Testis (tissue), 3 donors: ENCODE data around the gene LAMTOR3. TPM values are rescaled to one million over a fixed set of nuclear protein-coding genes. Genes with fewer than 3 reads are reported as not detected.
A peak's percentile ranks its signal among the peaks of the same experiment; 100 is the strongest.

Experiments
- DNase-seq: peaks from one replicate; pipeline ENCODE4 v3.0.0-alpha.2; 2019
- H3K27ac ChIP-seq, 2 donors: fragments of 200-600 bp; sonication (generic); one replicate each; pipeline ENCODE4 v1.5.1; 2019
- H3K27me3 ChIP-seq: fragments of 200-600 bp; sonication (generic); one replicate; pipeline ENCODE4 v1.5.1; 2019
- H3K36me3 ChIP-seq: fragments of 200-600 bp; sonication (generic); one replicate; pipeline ENCODE4 v1.5.1; 2017; ENCODE audit warnings: low read depth; ENCODE audit errors: missing control alignments
- H3K4me1 ChIP-seq: fragments of 200-600 bp; sonication (generic); one replicate; pipeline ENCODE4 v1.5.1; 2019
- H3K4me3 ChIP-seq, 2 donors: fragments of 200-600 bp; sonication (generic); one replicate each; pipeline ENCODE4 v1.5.1; 2017 to 2019
- H3K9me3 ChIP-seq: fragments of 200-600 bp; sonication (generic); one replicate; pipeline ENCODE4 v1.5.1; 2017
- POLR2A ChIP-seq: fragments of 450-650 bp; IDR thresholded peaks from one replicate; pipeline ENCODE4 v1.6.1; 2017; ENCODE audit warnings: antibody characterized with exemption, mild to moderate bottlenecking, moderate library complexity
- WGBS, 2 donors: methylation state at CpG; one replicate each; pipeline ENCODE4 v1.1.5; 2018; 5-methylcytosine and 5-hydroxymethylcytosine counted together
- intact Hi-C: fragments of 100-400 bp; cut with DNase I; formaldehyde crosslinking; loops from one replicate; pipeline ENCODE4 v1.15.1; 2023; ENCODE audit warnings: low total_unique reads
- polyA plus RNA-seq: library from polyadenylated mRNA; stranded (reverse); fragments of 350-450 nt; fragmentation: Illumina TruSeq; extraction: RNeasy Lipid Tissue Mini Kit (QIAGEN cat#74804); gene quantifications from one replicate; pipeline ENCODE4 v1.2.3, GENCODE V29; 2014; ENCODE audit warnings: low read depth, low replicate concordance; ENCODE audit not compliant: insufficient read depth
- total RNA-seq, 2 donors: library from RNA; depleted of rRNA; stranded (reverse); fragments of >200 nt; gene quantifications; one replicate each; pipeline ENCODE4 v1.2.3, GENCODE V29; 2016
- TF ChIP-seq, protein P1 (sequence below), 3 experiments: fragments of 450-650 bp in 2 of 3; fragments of 200-600 bp in 1 of 3; sonication (generic) in 1 of 3; IDR thresholded peaks; one replicate each; pipeline ENCODE4 v1.5.1; 2016 to 2019; ENCODE audit warnings: antibody characterized with exemption in 3 of 3, mild to moderate bottlenecking in 2 of 3, moderate library complexity in 1 of 3

LAMTOR3 gene
- total and polyA plus RNA-seq, 3 donors from 2014 or later: 42.0 to 51.7 (median 50.2) TPM

DNA sequence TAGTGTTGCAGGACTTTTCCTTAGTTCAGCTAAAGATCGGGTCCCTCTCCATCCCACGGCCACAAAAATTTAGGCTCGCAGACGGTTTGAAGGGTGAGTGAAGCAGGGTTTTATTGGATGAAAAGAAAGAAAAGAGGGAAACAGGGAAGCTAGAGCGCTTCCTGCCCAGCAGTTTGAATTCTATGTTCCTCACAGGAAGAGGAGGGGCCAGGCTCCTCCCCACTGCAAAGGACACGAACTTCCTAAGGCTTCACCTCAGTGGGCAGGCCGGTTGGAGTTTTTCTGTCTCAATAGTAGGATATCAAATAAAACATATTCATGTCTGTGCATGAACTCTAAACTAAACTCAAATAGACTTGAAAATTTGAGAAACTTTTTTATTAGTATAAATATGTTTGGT lies 50.2 kb downstream of the LAMTOR3 start:
- Histone ChIP-seq H3K27ac (no peak overlapping the region), H3K36me3 (no peaks in the 10 kb centered on the region), H3K9me3 (no peaks in the 10 kb centered on the region), H3K4me1 (peaks cover 21% of the 10 kb centered on the region), H3K4me3 (no peak overlapping the region), H3K27me3 (no peaks in the 10 kb centered on the region)
- WGBS, 2 donors: 60 to 74% methylated on average over 7 of the region's 7 CpGs
- intact Hi-C loops: no loop called here
- TF ChIP-seq POLR2A: no peak
- TF ChIP-seq, protein P1, sequence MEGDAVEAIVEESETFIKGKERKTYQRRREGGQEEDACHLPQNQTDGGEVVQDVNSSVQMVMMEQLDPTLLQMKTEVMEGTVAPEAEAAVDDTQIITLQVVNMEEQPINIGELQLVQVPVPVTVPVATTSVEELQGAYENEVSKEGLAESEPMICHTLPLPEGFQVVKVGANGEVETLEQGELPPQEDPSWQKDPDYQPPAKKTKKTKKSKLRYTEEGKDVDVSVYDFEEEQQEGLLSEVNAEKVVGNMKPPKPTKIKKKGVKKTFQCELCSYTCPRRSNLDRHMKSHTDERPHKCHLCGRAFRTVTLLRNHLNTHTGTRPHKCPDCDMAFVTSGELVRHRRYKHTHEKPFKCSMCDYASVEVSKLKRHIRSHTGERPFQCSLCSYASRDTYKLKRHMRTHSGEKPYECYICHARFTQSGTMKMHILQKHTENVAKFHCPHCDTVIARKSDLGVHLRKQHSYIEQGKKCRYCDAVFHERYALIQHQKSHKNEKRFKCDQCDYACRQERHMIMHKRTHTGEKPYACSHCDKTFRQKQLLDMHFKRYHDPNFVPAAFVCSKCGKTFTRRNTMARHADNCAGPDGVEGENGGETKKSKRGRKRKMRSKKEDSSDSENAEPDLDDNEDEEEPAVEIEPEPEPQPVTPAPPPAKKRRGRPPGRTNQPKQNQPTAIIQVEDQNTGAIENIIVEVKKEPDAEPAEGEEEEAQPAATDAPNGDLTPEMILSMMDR (IDR thresholded peaks at IDR 0.05): no peak
- no peak for DNase-seq

DNA sequence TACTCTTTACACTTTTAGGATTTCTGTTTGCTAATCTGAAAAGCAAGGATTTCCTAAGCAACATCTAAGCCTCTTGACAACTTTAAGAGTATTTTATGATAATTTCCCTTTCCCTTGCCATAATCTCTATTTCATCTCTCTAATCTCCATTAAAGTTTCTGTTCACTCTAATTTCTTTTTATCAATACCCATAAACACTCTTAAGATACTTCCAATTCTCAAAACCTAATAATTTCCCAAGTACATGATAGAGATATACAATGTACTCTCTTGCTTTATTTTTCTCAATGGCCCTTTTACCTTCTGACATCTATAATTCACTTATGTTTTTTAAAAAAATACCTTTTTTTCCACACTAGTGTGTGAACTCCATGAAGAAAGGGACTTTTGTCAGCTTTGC lies 50.8 kb downstream of the LAMTOR3 start:
- intact Hi-C loops: no loop called here
- Histone ChIP-seq H3K27ac (peak overlapping the region in 1 of 2 donors; percentile 64), H3K27me3 (no peaks in the 10 kb centered on the region), H3K4me1 (peaks cover 21% of the 10 kb centered on the region), H3K9me3 (no peaks in the 10 kb centered on the region), H3K36me3 (no peaks in the 10 kb centered on the region), H3K4me3 (no peak overlapping the region)
- DNase-seq: no peak
- no peak for TF ChIP-seq POLR2A
- TF ChIP-seq, protein P1 (IDR thresholded peaks at IDR 0.05): no peak

DNA sequence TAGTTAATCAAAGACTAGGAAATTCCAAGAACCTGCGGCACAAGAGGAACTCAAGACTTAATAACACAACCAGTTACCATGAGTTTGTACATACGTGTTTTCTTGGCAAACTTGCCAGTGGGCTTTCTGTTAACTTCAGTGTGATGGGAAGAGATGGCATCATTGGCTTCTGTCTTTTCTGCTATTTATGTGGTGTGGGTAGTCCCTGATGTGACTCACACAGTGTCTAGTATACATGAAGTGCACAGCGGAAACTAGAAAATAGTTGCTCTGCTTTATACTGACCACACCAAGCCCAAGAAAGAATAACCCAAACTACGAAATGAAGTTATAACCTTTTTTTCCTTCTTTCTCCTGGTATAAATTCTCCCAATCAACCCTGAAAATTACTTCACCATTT lies 53.1 kb downstream of the LAMTOR3 start:
- Histone ChIP-seq H3K27me3 (no peaks in the 10 kb centered on the region), H3K9me3 (no peaks in the 10 kb centered on the region), H3K4me1 (peaks cover 21% of the 10 kb centered on the region), H3K27ac (no peak overlapping the region), H3K4me3 (no peak overlapping the region), H3K36me3 (no peaks in the 10 kb centered on the region)
- DNase-seq: no peak
- intact Hi-C loops: no loop called here
- no peak for TF ChIP-seq POLR2A
- TF ChIP-seq, protein P1 (IDR thresholded peaks at IDR 0.05): no peak
- 96 to 97% methylated on average over 4 of the region's 4 CpGs for WGBS, 2 donors

DNA sequence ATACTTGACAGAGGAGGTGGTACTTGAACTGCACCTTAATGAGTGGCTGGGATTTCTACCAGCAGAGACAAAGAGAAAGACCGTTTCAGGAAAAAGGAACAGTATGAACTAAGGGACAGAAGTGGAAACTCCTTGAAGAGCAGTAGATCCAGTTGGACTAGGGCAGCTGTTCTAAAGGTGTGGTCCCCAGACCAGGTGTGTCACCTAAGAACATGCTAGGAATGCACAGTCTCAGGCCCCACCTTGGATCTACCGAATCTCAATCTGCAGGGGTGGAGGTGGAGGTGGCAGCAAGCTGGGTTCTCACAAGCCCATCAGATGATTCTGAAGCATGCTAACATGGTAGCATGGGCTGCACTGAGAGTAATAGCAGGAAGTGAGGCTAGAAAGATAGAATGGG lies 55.3 kb downstream of the LAMTOR3 start:
- Histone ChIP-seq H3K4me3 (no peak overlapping the region), H3K36me3 (no peaks in the 10 kb centered on the region), H3K27me3 (no peaks in the 10 kb centered on the region), H3K27ac (no peak overlapping the region), H3K4me1 (peaks cover 10% of the 10 kb centered on the region), H3K9me3 (no peaks in the 10 kb centered on the region)
- intact Hi-C loops: no loop called here
- WGBS, 2 donors: 73 to 77% methylated on average over 2 of the region's 2 CpGs
- TF ChIP-seq POLR2A: no peak
- TF ChIP-seq, protein P1 (IDR thresholded peaks at IDR 0.05): no peak
- no peak for DNase-seq

DNA sequence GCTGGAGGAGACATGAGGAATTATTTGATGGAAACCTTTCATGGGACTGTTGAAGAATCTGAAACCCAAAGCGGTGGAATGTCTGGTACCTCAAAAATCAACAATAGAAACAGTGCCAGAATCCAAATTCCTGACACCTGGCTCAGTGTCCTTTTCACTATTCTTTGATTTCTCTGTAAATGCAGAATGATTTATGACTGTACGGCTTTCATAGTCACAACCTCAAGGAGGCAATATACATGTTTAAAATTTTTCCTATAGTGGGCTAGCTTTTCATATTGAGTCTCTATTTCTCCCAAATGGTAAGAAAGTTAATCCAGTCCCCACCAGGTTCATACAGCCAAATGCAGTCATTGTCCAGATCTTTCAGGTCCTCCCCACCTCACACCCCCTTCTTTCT lies 58.3 kb downstream of the LAMTOR3 start:
- TF ChIP-seq POLR2A: no peak
- TF ChIP-seq, protein P1 (IDR thresholded peaks at IDR 0.05): no peak
- no peaks in the 10 kb centered on the region for H3K4me1 ChIP-seq
- no peaks in the 10 kb centered on the region for H3K9me3 ChIP-seq
- H3K36me3 ChIP-seq: no peaks in the 10 kb centered on the region
- no peak overlapping the region for H3K4me3 ChIP-seq
- no peak overlapping the region for H3K27ac ChIP-seq
- no peaks in the 10 kb centered on the region for H3K27me3 ChIP-seq
- intact Hi-C loops: no loop called here
- DNase-seq: no peak
- WGBS, 2 donors: 69 to 95% methylated on average over 2 of the region's 2 CpGs
